Measurements from ENCODE around the gene EHD4.

Gene EHD4

GRCh38 chr15:41852736-41853590 is 119.4 kb downstream of the EHD4 start:
- no peak for DNase-seq

GRCh38 chr15:41851755-41852370 is 120.5 kb downstream of the EHD4 start:
- DNase-seq: no peak

GRCh38 chr15:41851167-41851523 is 121.2 kb downstream of the EHD4 start:
- no peak for DNase-seq

GRCh38 chr15:41850482-41851166 is 121.7 kb downstream of the EHD4 start:
- DNase-seq: no peak

- DNase-seq: no peak
These were observed 122.5 kb downstream of the EHD4 start for GRCh38 chr15:41849861-41850260.

- DNase-seq: no peak
These were observed 123.2 kb downstream of the EHD4 start for GRCh38 chr15:41849204-41849603.

GRCh38 chr15:41848631-41849030 is 123.7 kb downstream of the EHD4 start:
- DNase-seq: no peak

GRCh38 chr15:41847981-41848380 is 124.4 kb downstream of the EHD4 start:
- no peak for DNase-seq

GRCh38 chr15:41847206-41847605 is 125.2 kb downstream of the EHD4 start:
- DNase-seq: no peak
